Liver (tissue), 9 donors: Measurements from ENCODE around the gene VNN1. TPM values are rescaled to one million over a fixed set of nuclear protein-coding genes. Genes with fewer than 3 reads are reported as not detected.

Experiments
- DNase-seq: peaks from one replicate; pipeline ENCODE4 v3.0.0-alpha.2; 2017; ENCODE audit warnings: low spot score
- H3K27ac ChIP-seq, 2 donors: one replicate each; pipeline ENCODE4 v1.7.0; 2013; ENCODE audit warnings: inconsistent platforms in 2 of 2, low read length in 2 of 2, control low read depth in 1 of 2, low read depth in 1 of 2, mild to moderate bottlenecking in 1 of 2
- H3K27me3 ChIP-seq, 4 donors: one replicate each; pipeline versions ENCODE4 v1.6.1 to v1.7.0; 2013; ENCODE audit warnings: low read length in 3 of 4, inconsistent platforms in 1 of 4, mild to moderate bottlenecking in 1 of 4, moderate library complexity in 1 of 4; ENCODE audit not compliant: control insufficient read depth in 4 of 4, insufficient read depth in 4 of 4
- H3K36me3 ChIP-seq, 4 donors: one replicate each; pipeline versions ENCODE4 v1.6.1 to v1.7.0; 2013; ENCODE audit warnings: low read length in 3 of 4, mild to moderate bottlenecking in 3 of 4, low read depth in 1 of 4, moderate library complexity in 1 of 4; ENCODE audit not compliant: control insufficient read depth in 4 of 4, insufficient read depth in 3 of 4
- H3K4me1 ChIP-seq, 4 donors: one replicate each; pipeline versions ENCODE4 v1.6.1 to v1.7.0; 2013; ENCODE audit warnings: low read length in 3 of 4, mild to moderate bottlenecking in 3 of 4, moderate library complexity in 1 of 4; ENCODE audit not compliant: control insufficient read depth in 4 of 4, insufficient read depth in 4 of 4
- H3K4me3 ChIP-seq, 3 donors: one replicate each; pipeline versions ENCODE4 v1.6.1 to v1.7.0; 2013; ENCODE audit warnings: low read length in 3 of 3, control low read depth in 1 of 3, low read depth in 1 of 3, mild to moderate bottlenecking in 1 of 3
- H3K9ac ChIP-seq, 2 donors: one replicate each; pipeline ENCODE4 v1.7.0; 2013; ENCODE audit warnings: low read length in 2 of 2, mild to moderate bottlenecking in 2 of 2, moderate library complexity in 2 of 2, control low read depth in 1 of 2, low read depth in 1 of 2
- H3K9me3 ChIP-seq, 4 donors: one replicate each; pipeline versions ENCODE4 v1.6.1 to v1.7.0; 2013; ENCODE audit warnings: low read length in 3 of 4; ENCODE audit not compliant: control insufficient read depth in 4 of 4
- EGR1 ChIP-seq, 2 donors: IDR thresholded peaks; 2 replicates each; pipeline ENCODE4 v1.6.1; 2016 to 2018; ENCODE audit warnings: antibody characterized with exemption in 2 of 2, low read depth in 2 of 2
- FOXA1 ChIP-seq: IDR thresholded peaks from 2 replicates; pipeline ENCODE4 v1.6.1; 2016; ENCODE audit warnings: antibody characterized with exemption
- FOXA2 ChIP-seq: IDR thresholded peaks from 2 replicates; pipeline ENCODE4 v1.6.1; 2016; ENCODE audit warnings: antibody characterized with exemption
- GABPA ChIP-seq, 2 donors: IDR thresholded peaks in 1 of 2; conservative IDR thresholded peaks in 1 of 2; 2 replicates each; pipeline ENCODE4 v1.6.1; 2016; ENCODE audit warnings: antibody characterized with exemption in 2 of 2, mild to moderate bottlenecking in 1 of 2, moderate library complexity in 1 of 2
- HNF4A ChIP-seq, 2 donors: conservative IDR thresholded peaks; 2 replicates each; pipeline ENCODE4 v1.6.1; 2016; ENCODE audit warnings: antibody characterized with exemption in 2 of 2, mild to moderate bottlenecking in 2 of 2
- HNF4G ChIP-seq: IDR thresholded peaks from 2 replicates; pipeline ENCODE4 v1.6.1; 2016; ENCODE audit warnings: antibody characterized with exemption
- JUND ChIP-seq, 2 donors: IDR thresholded peaks; 2 replicates each; pipeline ENCODE4 v1.6.1; 2016; ENCODE audit warnings: antibody characterized with exemption in 2 of 2
- NR2F2 ChIP-seq: IDR thresholded peaks from 2 replicates; pipeline ENCODE4 v1.6.1; 2016; ENCODE audit warnings: antibody characterized with exemption
- RAD21 ChIP-seq, 2 donors: IDR thresholded peaks; 2 replicates each; pipeline ENCODE4 v1.6.1; 2016; ENCODE audit warnings: antibody characterized with exemption in 2 of 2, mild to moderate bottlenecking in 2 of 2
- RXRA ChIP-seq, 2 donors: IDR thresholded peaks; 2 replicates each; pipeline ENCODE4 v1.6.1; 2017 to 2018; ENCODE audit warnings: antibody characterized with exemption in 2 of 2, mild to moderate bottlenecking in 1 of 2
- SP1 ChIP-seq: IDR thresholded peaks from 2 replicates; pipeline ENCODE4 v1.6.1; 2018; ENCODE audit warnings: antibody characterized with exemption, mild to moderate bottlenecking
- TAF1 ChIP-seq: conservative IDR thresholded peaks from 2 replicates; pipeline ENCODE4 v1.6.1; 2016; ENCODE audit warnings: antibody characterized with exemption, mild to moderate bottlenecking
- YY1 ChIP-seq: IDR thresholded peaks from 2 replicates; pipeline ENCODE4 v1.6.1; 2016; ENCODE audit warnings: antibody characterized with exemption, mild to moderate bottlenecking
- WGBS: extraction: QIAGEN DNeasy Blood & Tissue Kit; methylation state at CpG from one replicate; pipeline ENCODE4 v1.1.7; 2013; 5-methylcytosine and 5-hydroxymethylcytosine counted together
- polyA plus RNA-seq, 2 donors: library from polyadenylated mRNA; stranded (reverse) in 1 of 2; unstranded in 1 of 2; fragments of 200-250 nt in 1 of 2; fragments of >200 nt in 1 of 2; fragmentation: Nextera tagmentation in 1 of 2; extraction: Ambion mirVana in 1 of 2; gene quantifications; one replicate each; pipeline versions ENCODE4 v1.2.1 to v1.2.3, GENCODE V29; 2013 to 2015
- total RNA-seq, 2 donors: library from RNA; depleted of rRNA; stranded (reverse); fragments of >200 nt; gene quantifications; one replicate each; pipeline ENCODE4 v1.2.3, GENCODE V29; 2014
- TF ChIP-seq, protein P1 (sequence below): IDR thresholded peaks from 2 replicates; pipeline ENCODE4 v1.6.1; 2016; ENCODE audit warnings: antibody characterized with exemption
- TF ChIP-seq, protein P2 (sequence below): fragments of 150-350 bp; IDR thresholded peaks from 2 replicates; pipeline ENCODE4 v1.5.1; 2017; ENCODE audit warnings: improper control_type of control experiment, low read depth, low read length; ENCODE audit not compliant: missing input control
- TF ChIP-seq, protein P3 (sequence below): IDR thresholded peaks from 2 replicates; pipeline ENCODE4 v1.6.1; 2016; ENCODE audit warnings: antibody characterized with exemption
- TF ChIP-seq, protein P4 (sequence below): IDR thresholded peaks from 2 replicates; pipeline ENCODE4 v1.6.1; 2016; ENCODE audit warnings: antibody characterized with exemption, mild to moderate bottlenecking
- TF ChIP-seq, protein P5 (sequence below): IDR thresholded peaks from 2 replicates; pipeline ENCODE4 v1.6.1; 2016; ENCODE audit warnings: antibody characterized with exemption
- donor health status: healthy.
- donor health status: healthy.
- donor health status: healthy.
- donor health status: healthy.
- donor health status: healthy.

The VNN1 gene
- total and polyA plus RNA-seq, 4 donors: 2.7 to 132 (median 58.8) TPM

DNA sequence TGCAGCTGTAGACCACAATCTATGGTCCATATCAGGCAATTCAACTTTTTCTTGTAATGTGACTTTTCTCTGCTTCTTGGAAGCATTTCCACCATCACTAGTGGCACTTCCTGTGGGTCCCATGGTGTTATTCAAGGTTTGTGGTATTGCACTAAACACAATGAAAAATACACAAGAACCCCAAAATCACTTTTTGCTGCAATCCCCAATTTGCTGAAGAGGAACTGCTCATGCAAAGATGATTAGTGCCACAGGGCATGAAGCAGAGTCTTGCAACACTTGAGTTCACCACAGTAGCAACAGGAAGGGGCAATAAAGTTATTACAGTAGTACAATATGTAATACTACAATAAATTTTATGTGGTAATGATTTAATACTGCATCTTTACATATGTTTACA lies 38.1 kb downstream of the VNN1 start (continued):
- TF ChIP-seq, protein P1, sequence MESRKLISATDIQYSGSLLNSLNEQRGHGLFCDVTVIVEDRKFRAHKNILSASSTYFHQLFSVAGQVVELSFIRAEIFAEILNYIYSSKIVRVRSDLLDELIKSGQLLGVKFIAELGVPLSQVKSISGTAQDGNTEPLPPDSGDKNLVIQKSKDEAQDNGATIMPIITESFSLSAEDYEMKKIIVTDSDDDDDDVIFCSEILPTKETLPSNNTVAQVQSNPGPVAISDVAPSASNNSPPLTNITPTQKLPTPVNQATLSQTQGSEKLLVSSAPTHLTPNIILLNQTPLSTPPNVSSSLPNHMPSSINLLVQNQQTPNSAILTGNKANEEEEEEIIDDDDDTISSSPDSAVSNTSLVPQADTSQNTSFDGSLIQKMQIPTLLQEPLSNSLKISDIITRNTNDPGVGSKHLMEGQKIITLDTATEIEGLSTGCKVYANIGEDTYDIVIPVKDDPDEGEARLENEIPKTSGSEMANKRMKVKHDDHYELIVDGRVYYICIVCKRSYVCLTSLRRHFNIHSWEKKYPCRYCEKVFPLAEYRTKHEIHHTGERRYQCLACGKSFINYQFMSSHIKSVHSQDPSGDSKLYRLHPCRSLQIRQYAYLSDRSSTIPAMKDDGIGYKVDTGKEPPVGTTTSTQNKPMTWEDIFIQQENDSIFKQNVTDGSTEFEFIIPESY: no peak
- no peak for TF ChIP-seq FOXA1

DNA sequence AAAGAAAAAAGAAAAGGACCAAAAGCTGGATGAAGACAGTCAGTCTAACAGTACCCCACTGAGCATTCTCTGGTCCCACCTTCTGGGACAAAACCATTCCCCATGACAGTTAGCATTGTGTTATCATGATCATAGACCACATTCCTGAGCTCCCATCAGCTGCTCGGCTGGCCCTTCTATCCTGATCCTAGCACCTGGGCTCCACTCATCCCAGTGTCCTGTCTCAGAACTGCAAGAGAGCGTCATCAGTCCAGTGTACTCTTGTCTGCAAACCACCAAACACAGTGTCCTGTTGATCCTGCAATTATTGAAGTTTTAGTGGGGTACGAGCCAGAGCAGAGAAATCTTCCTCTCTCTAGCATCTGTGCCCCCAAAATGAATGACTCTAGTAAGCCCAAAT lies 38.9 kb downstream of the VNN1 start:
- Histone ChIP-seq H3K27ac (no peak overlapping the region), H3K9me3 (peaks cover 0 to 3% (median 0%) of the 10 kb centered on the region in 4 donors), H3K9ac (no peak overlapping the region), H3K27me3 (no peaks in the 10 kb centered on the region), H3K4me1 (peaks cover 0 to 11% (median 6%) of the 10 kb centered on the region in 4 donors), H3K36me3 (no peaks in the 10 kb centered on the region), H3K4me3 (no peak overlapping the region)
- no peak for TF ChIP-seq TAF1
- no peak for TF ChIP-seq EGR1 (IDR thresholded peaks at IDR 0.05; ENCODE audit: low read depth in 2 of 2)
- TF ChIP-seq YY1: no peak
- TF ChIP-seq, protein P1: no peak
- no peak for TF ChIP-seq HNF4A (conservative IDR thresholded peaks at IDR 0.05)
- TF ChIP-seq RXRA (IDR thresholded peaks at IDR 0.05): no peak
- no peak for TF ChIP-seq FOXA1
- no peak for TF ChIP-seq HNF4G
- no peak for TF ChIP-seq FOXA2
- TF ChIP-seq, protein P2, sequence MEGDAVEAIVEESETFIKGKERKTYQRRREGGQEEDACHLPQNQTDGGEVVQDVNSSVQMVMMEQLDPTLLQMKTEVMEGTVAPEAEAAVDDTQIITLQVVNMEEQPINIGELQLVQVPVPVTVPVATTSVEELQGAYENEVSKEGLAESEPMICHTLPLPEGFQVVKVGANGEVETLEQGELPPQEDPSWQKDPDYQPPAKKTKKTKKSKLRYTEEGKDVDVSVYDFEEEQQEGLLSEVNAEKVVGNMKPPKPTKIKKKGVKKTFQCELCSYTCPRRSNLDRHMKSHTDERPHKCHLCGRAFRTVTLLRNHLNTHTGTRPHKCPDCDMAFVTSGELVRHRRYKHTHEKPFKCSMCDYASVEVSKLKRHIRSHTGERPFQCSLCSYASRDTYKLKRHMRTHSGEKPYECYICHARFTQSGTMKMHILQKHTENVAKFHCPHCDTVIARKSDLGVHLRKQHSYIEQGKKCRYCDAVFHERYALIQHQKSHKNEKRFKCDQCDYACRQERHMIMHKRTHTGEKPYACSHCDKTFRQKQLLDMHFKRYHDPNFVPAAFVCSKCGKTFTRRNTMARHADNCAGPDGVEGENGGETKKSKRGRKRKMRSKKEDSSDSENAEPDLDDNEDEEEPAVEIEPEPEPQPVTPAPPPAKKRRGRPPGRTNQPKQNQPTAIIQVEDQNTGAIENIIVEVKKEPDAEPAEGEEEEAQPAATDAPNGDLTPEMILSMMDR: no peak
- TF ChIP-seq JUND (IDR thresholded peaks at IDR 0.05): no peak
- TF ChIP-seq, protein P3, sequence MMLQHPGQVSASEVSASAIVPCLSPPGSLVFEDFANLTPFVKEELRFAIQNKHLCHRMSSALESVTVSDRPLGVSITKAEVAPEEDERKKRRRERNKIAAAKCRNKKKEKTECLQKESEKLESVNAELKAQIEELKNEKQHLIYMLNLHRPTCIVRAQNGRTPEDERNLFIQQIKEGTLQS: no peak
- no peak for TF ChIP-seq GABPA (IDR thresholded peaks at IDR 0.05 in 1 of 2, conservative IDR thresholded peaks at IDR 0.05 in 1 of 2)
- no peak for TF ChIP-seq NR2F2
- no peak for TF ChIP-seq SP1
- TF ChIP-seq, protein P4, sequence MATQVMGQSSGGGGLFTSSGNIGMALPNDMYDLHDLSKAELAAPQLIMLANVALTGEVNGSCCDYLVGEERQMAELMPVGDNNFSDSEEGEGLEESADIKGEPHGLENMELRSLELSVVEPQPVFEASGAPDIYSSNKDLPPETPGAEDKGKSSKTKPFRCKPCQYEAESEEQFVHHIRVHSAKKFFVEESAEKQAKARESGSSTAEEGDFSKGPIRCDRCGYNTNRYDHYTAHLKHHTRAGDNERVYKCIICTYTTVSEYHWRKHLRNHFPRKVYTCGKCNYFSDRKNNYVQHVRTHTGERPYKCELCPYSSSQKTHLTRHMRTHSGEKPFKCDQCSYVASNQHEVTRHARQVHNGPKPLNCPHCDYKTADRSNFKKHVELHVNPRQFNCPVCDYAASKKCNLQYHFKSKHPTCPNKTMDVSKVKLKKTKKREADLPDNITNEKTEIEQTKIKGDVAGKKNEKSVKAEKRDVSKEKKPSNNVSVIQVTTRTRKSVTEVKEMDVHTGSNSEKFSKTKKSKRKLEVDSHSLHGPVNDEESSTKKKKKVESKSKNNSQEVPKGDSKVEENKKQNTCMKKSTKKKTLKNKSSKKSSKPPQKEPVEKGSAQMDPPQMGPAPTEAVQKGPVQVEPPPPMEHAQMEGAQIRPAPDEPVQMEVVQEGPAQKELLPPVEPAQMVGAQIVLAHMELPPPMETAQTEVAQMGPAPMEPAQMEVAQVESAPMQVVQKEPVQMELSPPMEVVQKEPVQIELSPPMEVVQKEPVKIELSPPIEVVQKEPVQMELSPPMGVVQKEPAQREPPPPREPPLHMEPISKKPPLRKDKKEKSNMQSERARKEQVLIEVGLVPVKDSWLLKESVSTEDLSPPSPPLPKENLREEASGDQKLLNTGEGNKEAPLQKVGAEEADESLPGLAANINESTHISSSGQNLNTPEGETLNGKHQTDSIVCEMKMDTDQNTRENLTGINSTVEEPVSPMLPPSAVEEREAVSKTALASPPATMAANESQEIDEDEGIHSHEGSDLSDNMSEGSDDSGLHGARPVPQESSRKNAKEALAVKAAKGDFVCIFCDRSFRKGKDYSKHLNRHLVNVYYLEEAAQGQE: no peak
- TF ChIP-seq RAD21 (IDR thresholded peaks at IDR 0.05): no peak
- TF ChIP-seq, protein P5, sequence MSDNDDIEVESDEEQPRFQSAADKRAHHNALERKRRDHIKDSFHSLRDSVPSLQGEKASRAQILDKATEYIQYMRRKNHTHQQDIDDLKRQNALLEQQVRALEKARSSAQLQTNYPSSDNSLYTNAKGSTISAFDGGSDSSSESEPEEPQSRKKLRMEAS: no peak
- no peak for DNase-seq
- 68% methylated on average over 3 of the region's 3 CpGs for WGBS
